BE2C (cell line): ENCODE results near the gene CACNA1A.
"Not testable (repeated sequence)": the region's sequence is repeated elsewhere in the genome, so short reads cannot be mapped to it uniquely, and the experiment has no call there.

ENCODE experiments used
- DNase-seq: peaks from one replicate; pipeline ENCODE4 v3.0.0-alpha.2; 2020
- H3K27me3 ChIP-seq: fragments of 250-450 bp; sonication (Bioruptor Pico); 2 replicates; pipeline ENCODE4 v1.5.1; 2020; ENCODE audit warnings: mild to moderate bottlenecking
- H3K36me3 ChIP-seq: fragments of 250-450 bp; sonication (Bioruptor Pico); 2 replicates; pipeline ENCODE4 v1.5.1; 2020; ENCODE audit warnings: mild to moderate bottlenecking
- H3K4me1 ChIP-seq: fragments of 250-450 bp; sonication (Bioruptor Pico); 2 replicates; pipeline ENCODE4 v1.5.1; 2020
- H3K4me3 ChIP-seq: 2 replicates; pipeline ENCODE4 v1.5.1; 2011; ENCODE audit warnings: low read depth, low read length
- H3K9me3 ChIP-seq: fragments of 250-450 bp; sonication (Bioruptor Pico); 2 replicates; pipeline ENCODE4 v1.5.1; 2020
- TF ChIP-seq, protein P1 (sequence below): IDR thresholded peaks from 2 replicates; pipeline ENCODE4 v1.5.1; 2012; ENCODE audit warnings: mild to moderate bottlenecking, low read depth, low read length

CACNA1A gene

DNA sequence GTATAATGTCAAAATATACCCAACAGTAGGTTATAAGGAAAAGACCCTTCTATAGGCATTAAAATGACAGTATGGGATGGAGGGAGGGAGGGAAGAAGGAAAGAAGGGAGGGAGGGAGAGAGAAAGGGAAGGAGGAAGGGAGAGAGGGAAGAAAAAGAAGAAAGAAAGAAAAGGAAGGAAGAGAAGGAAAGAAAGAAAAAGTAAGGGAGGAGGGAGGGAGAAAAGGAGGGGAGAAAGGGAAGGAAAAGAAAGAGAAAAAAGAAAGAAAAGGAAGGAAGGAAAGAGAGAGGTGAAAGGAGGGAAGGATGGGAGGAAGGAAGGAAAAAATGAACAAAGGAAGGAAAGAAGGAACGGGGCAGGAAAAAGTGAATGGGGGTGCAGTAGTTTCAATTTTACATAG, 35.3 kb upstream of the CACNA1A start:
- Histone ChIP-seq H3K4me1 (no peaks in the 10 kb centered on the region), H3K27me3 (no peaks in the 10 kb centered on the region), H3K9me3 (no peaks in the 10 kb centered on the region; the same call in 1 of the 2 replicates), H3K4me3 (no peak overlapping the region), H3K36me3 (no peaks in the 10 kb centered on the region)
- TF ChIP-seq, protein P1, sequence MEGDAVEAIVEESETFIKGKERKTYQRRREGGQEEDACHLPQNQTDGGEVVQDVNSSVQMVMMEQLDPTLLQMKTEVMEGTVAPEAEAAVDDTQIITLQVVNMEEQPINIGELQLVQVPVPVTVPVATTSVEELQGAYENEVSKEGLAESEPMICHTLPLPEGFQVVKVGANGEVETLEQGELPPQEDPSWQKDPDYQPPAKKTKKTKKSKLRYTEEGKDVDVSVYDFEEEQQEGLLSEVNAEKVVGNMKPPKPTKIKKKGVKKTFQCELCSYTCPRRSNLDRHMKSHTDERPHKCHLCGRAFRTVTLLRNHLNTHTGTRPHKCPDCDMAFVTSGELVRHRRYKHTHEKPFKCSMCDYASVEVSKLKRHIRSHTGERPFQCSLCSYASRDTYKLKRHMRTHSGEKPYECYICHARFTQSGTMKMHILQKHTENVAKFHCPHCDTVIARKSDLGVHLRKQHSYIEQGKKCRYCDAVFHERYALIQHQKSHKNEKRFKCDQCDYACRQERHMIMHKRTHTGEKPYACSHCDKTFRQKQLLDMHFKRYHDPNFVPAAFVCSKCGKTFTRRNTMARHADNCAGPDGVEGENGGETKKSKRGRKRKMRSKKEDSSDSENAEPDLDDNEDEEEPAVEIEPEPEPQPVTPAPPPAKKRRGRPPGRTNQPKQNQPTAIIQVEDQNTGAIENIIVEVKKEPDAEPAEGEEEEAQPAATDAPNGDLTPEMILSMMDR = no peak
- no peak for DNase-seq

DNA sequence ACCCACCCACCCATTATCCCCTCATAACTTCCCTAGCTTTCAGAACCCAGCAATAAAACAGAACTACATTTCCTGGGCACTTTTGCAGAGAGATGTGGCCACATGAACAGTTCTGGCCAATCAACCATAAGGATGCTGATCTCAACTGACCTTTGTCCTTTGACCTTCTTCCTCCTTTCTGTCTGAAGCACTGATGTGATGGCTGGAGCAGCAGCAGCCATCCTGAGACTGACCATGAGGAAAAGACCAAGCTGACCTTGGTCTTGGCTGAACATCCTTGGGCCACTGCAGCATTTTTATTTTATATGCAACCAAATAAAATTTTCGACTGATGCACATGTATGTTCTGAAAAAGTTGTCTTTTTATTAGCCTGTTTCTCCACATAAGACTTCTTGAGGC, 33.1 kb upstream of the CACNA1A start:
- Histone ChIP-seq H3K4me3 (no peak overlapping the region), H3K36me3 (no peaks in the 10 kb centered on the region), H3K27me3 (peaks cover under 1% of the 10 kb centered on the region; the same call in 1 of the 2 replicates), H3K4me1 (no peaks in the 10 kb centered on the region), H3K9me3 (no peaks in the 10 kb centered on the region; the same call in 1 of the 2 replicates)
- TF ChIP-seq, protein P1 = no peak
- no peak for DNase-seq

DNA sequence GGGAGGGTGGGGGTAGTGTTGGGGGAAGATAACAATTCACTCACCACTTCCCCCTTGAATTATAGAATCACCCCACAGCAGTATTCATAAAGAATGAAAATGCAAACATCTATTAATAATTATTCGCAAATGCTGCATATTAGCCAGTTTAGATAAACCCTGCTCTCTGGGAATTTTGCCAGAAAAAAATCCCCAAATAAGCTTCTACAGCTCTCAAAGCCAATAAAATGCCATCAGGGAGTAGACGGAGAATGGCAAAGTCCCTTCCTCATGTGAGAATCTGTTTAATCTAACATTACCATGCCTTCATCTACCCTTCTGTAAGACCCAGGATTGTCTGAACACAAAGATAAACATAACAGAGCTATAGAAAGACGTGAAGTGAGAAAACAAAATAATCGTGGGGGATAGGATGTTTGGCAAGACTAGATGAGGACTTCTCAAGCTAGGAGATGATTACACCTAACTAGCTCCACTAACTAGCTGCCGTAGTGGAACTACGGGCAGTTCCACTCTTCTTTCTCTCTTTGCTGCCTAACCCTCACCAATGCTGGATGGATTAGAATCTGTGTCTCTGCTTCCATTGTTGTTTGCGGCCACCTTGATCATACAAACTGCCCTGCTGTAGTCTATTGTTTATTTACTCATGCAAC, 32.4 kb upstream of the CACNA1A start:
- Histone ChIP-seq H3K9me3 (no peaks in the 10 kb centered on the region; the same call in 1 of the 2 replicates), H3K4me3 (no peak overlapping the region), H3K36me3 (no peaks in the 10 kb centered on the region), H3K4me1 (no peaks in the 10 kb centered on the region), H3K27me3 (peaks cover 6% of the 10 kb centered on the region; the same call in 1 of the 2 replicates)
- DNase-seq = no peak
- TF ChIP-seq, protein P1 = no peak

DNA sequence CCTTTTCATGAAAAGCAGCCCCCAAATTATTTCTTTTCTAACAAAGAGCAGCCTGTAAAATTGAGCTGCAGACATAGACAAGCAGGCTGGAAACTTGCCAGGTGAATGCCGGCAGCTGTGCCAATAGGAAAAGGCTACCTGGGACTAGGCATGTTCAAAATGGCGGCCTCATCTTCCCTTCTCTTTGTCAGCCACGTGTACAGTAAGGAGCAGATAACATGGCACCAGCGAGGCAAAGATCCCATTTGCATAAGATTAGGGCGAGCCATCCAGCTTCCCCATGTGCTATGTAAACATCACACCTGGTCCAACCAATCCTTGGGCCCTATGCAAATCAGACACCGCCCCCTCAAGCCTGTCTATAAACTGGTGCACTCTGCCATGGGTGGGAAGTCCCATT, 31.2 kb upstream of the CACNA1A start:
- Histone ChIP-seq H3K4me3 (no peak overlapping the region), H3K27me3 (peaks cover 6% of the 10 kb centered on the region; the same call in 1 of the 2 replicates), H3K9me3 (no peaks in the 10 kb centered on the region; the same call in 1 of the 2 replicates), H3K4me1 (no peaks in the 10 kb centered on the region), H3K36me3 (no peaks in the 10 kb centered on the region)
- DNase-seq = peak; percentile 66
- TF ChIP-seq, protein P1 = no peak

DNA sequence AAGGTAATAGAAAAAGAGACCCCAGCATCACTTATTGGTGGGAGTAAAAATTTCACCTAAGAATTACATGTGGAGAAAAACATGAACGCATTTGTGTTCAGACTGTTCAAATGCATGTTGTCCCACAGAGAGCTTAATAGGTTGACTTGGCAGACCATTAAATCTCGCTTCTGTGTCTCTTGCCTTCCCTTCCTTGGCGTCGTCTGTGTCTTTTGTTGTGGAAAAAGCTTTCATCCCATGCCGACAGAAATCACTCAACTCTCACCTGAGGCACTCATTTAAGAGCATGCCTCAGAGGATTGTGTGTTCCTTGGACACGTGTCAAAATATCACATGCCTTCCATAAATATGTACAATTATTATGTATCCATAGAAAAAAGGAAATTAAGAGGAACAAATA, 24.4 kb upstream of the CACNA1A start:
- H3K36me3 ChIP-seq = no peaks in the 10 kb centered on the region
- TF ChIP-seq, protein P1 = no peak
- no peaks in the 10 kb centered on the region for H3K4me1 ChIP-seq
- no peak for DNase-seq
- no peak overlapping the region for H3K4me3 ChIP-seq
- H3K27me3 ChIP-seq = peaks cover 6% of the 10 kb centered on the region; the same call in 1 of the 2 replicates
- no peaks in the 10 kb centered on the region; the same call in none of the 2 replicates for H3K9me3 ChIP-seq

DNA sequence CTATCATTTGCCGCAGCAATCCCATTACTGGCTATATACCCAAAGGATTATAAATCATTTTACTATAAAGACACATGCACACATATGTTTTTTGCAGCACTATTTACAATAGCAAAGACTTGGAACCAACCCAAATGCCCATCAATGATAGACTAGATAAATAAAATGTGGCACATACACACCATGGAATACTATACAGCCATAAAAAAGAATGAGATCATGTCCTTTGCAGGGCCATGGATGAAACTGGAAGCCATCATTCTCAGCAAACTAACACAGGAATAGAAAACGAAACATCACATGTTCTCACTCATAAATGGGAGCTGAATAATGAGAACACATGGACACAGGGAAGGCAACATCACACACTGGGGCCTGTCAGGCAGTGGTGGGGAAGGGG, 23.4 kb upstream of the CACNA1A start:
- H3K9me3 ChIP-seq, H3K36me3 ChIP-seq, H3K27me3 ChIP-seq, H3K4me1 ChIP-seq, H3K4me3 ChIP-seq, DNase-seq: not testable (repeated sequence)
